GM18511 (cell line): ENCODE measurements around the gene CCK.

ENCODE experiments used
- ATAC-seq: cut with Tn5 transposase; IDR thresholded peaks from one replicate; pipeline ENCODE4 v1.9.1; 2021; ENCODE audit warnings: mild to moderate bottlenecking, moderate library complexity; ENCODE audit not compliant: unreplicated experiment

Gene CCK

GRCh38 chr3:42226470-42227425, 39.2 kb downstream of the CCK start:
- no peak for ATAC-seq

- no peak for ATAC-seq
Measured at GRCh38 chr3:42225486-42226363, 40.3 kb downstream of the CCK start.

GRCh38 chr3:42224658-42225421, 41.1 kb downstream of the CCK start:
- ATAC-seq, result no peak

- ATAC-seq, result no peak
Measured at GRCh38 chr3:42224178-42224577, 41.8 kb downstream of the CCK start.

GRCh38 chr3:42222942-42223693, 42.9 kb downstream of the CCK start:
- ATAC-seq, result no peak

GRCh38 chr3:42220436-42221121, 45.4 kb downstream of the CCK start:
- ATAC-seq, result no peak

GRCh38 chr3:42216931-42217333, 49.1 kb downstream of the CCK start:
- ATAC-seq, result no peak

- ATAC-seq, result peak; percentile 67
Measured at GRCh38 chr3:42216302-42216701, 49.7 kb downstream of the CCK start.

- ATAC-seq, result peak; percentile 63
Measured at GRCh38 chr3:42214565-42215283, 51.3 kb downstream of the CCK start.

GRCh38 chr3:42214064-42214463, 51.9 kb downstream of the CCK start:
- ATAC-seq, result peak; percentile 50

- ATAC-seq, result peak; percentile 41
Measured at GRCh38 chr3:42213417-42213816, 52.6 kb downstream of the CCK start.

GRCh38 chr3:42210726-42211125, 55.3 kb downstream of the CCK start:
- ATAC-seq, result no peak

- no peak for ATAC-seq
Measured at GRCh38 chr3:42209917-42210316, 56.1 kb downstream of the CCK start.
